ENCODE data around the gene L3MBTL1.
"Not testable (repeated sequence)": the region's sequence is repeated elsewhere in the genome, so short reads cannot be mapped to it uniquely, and the experiment has no call there.

Gene L3MBTL1

DNA sequence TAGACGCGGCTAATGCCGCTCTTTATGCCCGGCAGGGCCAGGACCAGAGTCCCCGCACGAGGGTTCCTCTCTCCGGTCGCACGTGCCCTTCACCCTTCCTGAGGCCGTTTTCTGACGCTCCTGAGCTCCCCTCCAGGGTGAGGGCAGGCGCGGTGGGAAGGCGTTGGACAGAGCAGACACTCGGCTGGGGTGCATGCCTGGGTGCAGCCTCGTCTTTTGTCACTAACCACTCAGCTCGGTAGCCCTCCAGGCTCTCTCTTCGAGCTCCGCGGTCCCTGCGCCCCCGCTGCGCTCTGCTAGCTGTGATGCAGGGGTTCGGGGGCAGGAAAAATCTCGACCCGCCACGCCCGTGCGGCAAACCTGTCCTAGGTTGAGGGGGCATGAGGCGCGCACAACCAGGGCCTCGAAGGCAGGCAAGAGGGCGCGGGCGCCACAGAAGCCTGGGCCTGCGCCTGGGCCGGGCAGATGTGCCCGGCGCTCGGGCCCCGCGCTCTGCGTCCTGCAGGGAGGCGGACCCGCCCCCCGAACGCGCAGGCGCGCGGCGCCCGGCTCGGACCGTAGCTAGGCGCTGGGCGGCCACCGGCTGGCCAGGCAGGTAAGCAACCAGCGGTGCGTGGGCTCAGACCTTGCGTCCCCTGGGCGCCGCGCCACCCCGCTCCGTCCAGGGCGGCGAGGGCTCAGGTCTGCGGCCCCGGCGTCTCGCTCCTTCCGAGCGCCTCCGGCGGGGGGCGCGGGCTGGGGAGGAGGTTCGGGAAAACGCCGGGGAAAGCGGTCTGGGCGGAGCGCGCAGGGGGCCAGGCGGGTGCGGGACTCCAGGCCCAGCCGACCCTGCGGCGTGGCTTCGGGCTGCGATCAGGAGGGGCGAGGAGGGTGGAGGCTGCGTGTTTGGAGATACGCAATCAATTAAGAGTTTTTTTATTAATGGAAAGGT is at the start of gene L3MBTL1:
Gene L3MBTL1 (plus strand): TSS at position 548 of the 931 bp plus-strand sequence. CDS start 5,807 bp downstream, outside the sequence.
- no peak for DNase-seq (ENCODE audit: low read depth in 2 of 2)

- DNase-seq (ENCODE audit: low read depth in 2 of 2): no peak
These were observed 49.0 kb upstream of the L3MBTL1 start for GRCh38 chr20:43458422-43458924.

DNA sequence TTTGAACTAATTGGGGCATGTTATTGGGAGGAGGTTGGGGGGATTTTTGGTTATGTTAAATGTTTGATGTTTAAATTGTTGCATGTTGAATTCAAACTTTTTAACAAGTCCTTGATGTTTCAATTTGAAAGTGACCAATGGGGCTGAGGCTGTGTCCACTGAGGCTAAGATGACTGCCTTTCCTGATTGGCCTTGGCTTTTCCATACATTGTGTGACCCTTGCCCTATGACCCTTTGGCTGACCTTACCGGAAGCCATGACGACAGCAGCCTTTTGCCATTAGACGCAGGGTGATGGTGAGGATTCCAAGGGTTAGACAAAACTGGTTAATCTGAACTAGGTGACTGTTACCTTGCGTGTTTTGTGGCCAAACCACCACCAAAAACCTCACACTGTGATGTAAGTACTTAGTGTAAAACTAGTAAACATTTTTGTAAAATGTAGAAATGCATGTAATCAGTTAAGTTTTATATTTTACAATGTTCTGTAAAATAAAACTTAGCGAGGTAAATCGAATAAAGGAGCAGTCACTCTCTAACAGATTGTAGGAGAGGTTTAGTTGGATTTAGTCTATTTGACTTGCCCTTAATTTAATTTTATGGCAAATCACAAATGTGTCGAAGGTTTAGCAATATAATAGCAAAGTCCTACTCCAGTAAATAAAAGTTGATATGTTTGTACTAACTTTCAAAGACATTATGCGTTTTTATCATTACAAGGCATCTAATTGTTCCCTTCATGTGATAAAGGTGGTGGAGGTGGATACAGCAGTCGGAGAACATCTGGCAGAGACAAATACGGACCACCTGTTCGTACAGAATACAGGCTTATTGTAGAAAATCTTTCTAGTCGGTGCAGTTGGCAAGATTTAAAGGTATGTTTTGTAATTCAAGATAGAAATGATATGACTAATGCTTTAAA is 48.2 kb upstream of the L3MBTL1 start:
- DNase-seq (ENCODE audit: low read depth in 2 of 2): no peak

GRCh38 chr20:43460172-43460829 is 47.2 kb upstream of the L3MBTL1 start:
- no peak for DNase-seq (ENCODE audit: low read depth in 2 of 2)

DNA sequence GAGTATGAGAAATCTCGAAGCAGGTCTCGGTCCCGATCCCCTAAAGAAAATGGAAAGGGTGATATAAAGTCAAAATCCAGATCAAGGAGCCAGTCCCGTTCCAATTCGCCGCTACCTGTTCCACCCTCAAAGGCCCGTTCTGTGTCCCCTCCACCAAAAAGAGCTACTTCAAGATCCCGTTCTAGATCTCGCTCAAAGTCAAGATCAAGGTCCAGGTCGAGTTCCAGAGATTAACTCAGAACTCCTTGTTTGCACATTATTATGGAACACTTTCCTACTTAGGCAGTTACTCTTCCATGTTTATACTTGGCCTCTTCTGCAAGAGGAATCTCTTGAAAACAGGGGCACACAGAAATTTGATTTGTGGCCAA is 46.7 kb upstream of the L3MBTL1 start:
- no peak for DNase-seq (ENCODE audit: low read depth in 2 of 2)

DNA sequence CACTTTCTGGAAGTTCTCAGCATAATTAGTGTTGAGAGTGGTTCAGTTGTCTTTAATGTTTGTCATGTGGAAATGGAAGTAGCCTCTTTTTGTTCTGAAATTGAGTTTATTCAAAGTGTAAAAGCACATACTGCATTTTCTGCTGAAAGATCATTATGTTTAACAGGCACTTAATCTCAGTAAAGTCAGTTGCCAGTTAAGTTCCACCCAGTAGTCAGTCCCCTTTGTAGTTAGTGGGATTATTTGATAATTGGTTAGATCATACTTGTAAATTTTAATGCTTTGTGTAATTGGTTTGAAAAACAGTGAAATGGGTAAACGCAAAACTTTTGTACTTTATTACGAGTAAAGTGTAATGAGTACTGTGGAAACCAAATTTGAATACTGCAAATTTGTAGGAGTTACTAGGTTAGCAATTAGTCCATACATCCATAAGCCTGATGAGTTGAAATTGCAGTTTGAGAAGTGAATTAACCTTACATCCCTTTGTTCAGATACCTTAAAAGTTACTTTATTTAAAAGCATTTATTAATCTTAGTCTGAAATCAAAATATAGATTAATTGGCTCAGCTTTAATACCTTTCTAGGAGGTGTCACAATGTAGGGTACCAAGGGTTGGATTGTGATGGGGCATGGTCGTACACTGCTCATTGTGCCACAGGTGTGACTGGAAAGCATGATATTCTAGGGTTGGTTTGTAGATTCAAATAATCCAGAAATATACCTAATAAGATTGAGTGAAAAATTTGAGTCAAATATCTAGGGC is 45.4 kb upstream of the L3MBTL1 start:
- no peak for DNase-seq (ENCODE audit: low read depth in 2 of 2)

DNA sequence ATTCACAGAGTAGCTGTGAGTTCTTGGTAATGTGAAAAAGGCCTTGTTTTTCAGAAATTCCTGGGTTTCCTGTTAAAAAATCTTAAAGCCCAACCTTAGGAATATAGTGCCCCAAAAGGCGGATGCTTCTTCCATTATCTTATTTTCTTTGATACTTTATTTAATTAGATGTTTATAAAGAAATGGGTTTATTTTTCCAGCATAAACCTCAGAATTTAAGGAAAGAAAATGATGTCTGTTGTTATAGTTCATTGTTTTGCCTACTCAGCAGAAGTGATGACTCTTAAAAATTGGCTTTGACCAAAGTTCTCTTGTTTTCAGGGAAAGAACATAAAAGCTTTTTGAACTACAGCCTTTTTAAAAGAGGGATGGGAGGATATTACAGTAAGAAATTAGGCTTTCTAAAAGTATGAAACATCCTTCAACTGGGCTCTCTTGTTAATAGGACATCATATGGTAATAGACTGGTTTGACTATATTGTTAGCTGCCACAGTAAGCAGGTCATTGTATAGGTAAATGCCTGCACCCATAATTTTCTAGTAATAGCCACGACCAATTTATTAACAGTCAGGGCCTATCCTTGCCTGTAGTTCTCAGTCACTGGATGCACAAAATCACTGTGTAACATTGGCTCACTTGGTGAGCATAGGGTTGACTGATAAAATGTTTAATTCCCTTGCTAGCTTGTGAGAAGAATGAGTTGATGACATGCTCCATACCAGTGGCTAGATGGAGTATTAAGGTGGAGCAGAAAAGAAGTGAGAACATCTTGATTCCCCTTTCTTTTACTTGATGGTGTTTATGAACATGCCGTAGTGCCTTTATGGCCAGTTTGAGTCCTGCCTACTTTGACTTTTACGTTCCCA is 44.6 kb upstream of the L3MBTL1 start:
- no peak for DNase-seq (ENCODE audit: low read depth in 2 of 2)

GRCh38 chr20:43463527-43464218 is 43.8 kb upstream of the L3MBTL1 start:
- DNase-seq (ENCODE audit: low read depth in 2 of 2): no peak

DNA sequence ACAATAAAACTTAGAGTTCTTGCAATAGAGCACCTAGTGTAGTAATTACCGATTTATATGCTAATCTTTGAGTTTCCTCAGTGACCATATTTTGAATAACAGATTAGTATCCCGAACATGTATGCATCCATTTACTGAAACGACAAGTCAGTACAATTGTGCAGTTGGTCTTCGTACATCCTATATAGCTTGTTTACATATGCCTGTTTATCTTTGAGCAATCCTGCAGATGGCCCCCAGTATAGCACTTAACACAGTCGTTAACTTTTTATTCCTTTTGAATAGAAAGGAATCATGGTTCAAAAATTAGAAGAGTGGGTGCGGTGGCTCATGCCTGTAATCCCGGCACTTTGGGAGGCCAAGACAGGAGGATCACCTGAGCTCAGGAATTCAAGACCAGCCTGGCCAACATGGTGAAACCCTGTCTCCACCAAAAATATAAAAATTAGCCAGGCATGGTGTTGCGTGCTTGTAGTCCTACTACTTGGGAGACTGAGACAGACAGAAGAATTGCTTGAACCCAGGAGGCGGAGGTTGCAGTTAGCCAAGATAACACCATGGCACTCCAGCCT is 43.2 kb upstream of the L3MBTL1 start:
- no peak for DNase-seq (ENCODE audit: low read depth in 2 of 2)

- no peak for DNase-seq (ENCODE audit: low read depth in 2 of 2)
These were observed 41.9 kb upstream of the L3MBTL1 start for GRCh38 chr20:43465625-43465943.

- no peak for DNase-seq (ENCODE audit: low read depth in 2 of 2)
These were observed 39.9 kb upstream of the L3MBTL1 start for GRCh38 chr20:43467589-43467988.

DNA sequence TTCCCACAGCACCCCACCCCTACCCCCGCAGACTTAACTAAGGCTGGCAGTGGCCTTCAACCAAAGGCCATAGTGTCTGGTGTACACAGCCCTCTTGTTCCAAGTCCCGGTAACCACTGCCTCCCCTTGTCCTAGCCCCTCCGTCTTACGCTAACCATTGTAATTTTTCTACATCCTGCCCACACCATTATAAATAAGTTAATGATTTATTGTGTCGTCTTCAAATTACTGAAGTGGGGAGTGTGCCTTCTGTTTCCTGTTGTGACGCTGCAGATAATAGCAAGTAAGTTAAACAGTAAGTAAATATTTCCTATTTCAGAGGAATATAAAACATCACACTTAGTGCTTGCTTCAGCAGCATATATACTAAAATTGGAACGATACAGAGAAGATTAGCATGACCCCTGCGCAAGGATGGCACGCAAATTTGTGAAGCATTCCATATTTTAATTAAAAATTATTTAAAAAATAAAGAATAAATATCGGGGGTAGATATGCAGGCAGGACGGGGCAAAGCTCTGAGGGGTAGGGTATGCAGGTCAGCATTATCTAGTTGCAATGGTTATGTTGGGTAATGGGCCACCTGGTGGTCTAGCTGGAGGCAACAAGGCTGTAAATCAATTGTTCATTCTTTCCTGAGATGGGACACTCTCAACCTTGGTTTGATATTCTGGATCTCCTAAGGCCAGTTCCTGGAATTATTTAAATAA is 34.7 kb upstream of the L3MBTL1 start:
- DNase-seq (ENCODE audit: low read depth in 2 of 2): no peak

GRCh38 chr20:43473381-43473704 is 34.2 kb upstream of the L3MBTL1 start:
- DNase-seq (ENCODE audit: low read depth in 2 of 2): no peak

- DNase-seq (ENCODE audit: low read depth in 2 of 2): no peak
These were observed 30.3 kb upstream of the L3MBTL1 start for GRCh38 chr20:43477193-43477592.

- DNase-seq (ENCODE audit: low read depth in 2 of 2): no peak
These were observed 29.9 kb upstream of the L3MBTL1 start for GRCh38 chr20:43477619-43478018.

GRCh38 chr20:43490038-43490437 is 17.5 kb upstream of the L3MBTL1 start:
- DNase-seq (ENCODE audit: low read depth in 2 of 2): no peak

DNA sequence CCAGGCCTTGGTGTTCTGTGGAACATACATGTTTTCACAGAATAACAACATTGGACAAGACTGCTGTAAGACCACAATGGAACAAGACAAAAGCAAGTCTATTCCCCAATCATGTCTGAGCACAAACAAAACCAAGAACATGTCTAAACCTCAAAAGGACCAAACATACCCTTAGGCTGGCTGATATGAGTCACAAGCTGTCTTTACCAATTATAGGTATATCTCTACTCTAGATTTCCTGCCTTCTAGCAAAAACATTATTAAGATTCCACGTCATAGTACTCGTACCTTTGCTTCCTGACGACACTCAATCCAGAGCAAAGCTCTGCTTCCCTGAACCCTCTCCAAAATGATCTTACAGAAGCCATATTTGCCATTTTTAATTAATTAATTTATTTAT is 15.4 kb upstream of the L3MBTL1 start:
- no peak for DNase-seq (ENCODE audit: low read depth in 2 of 2)

DNA sequence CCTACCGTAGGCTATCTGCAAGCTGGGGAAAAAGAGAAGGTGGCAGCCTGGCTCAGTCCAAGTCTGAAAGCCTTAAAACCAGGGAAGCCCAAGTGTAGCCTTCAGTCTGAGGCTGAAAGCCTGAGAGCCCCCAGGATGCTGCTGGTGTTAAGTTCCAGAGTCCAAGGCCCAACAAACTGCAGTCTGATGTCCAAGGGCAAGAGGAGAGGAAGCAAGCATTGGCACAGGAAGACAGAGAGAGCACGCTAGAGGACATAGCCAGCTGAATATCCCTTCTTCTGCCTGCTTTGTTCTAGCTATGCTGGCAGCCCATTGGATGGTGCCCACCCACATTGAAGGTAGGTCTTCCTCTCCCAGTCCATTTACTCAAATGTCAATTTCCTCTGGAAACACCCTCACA is 12.1 kb upstream of the L3MBTL1 start:
- no peak for DNase-seq (ENCODE audit: low read depth in 2 of 2)

DNA sequence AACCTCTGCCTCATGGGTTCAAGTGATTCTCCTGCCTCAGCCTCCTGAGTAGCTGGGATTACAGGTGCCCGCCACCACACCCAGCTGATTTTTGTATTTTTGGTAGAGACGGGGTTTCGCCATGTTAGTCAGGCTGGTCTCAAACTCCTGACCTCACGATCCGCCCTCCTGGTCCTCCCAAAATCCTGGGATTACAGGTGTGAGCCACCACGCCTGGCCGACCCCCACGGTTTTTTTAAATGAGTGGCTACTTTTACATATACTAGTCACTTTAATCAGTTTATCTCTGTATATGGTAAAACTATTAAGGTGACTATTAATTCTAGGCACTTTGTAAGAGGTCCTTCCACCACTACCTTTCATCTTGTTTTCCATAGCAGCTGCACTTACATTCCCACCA is 5.5 kb upstream of the L3MBTL1 start:
- DNase-seq (ENCODE audit: low read depth in 2 of 2): not testable (repeated sequence)
